ENCODE results near the gene DPH7.
A peak's percentile ranks its signal among the peaks of the same experiment; 100 is the strongest.

Gene DPH7

GRCh38 chr9:137614631-137615386 lies 36.1 kb upstream of the DPH7 start:
- peaks cover 19% of the 10 kb centered on the region for H3K36me3 ChIP-seq (ENCODE audit: control insufficient read depth, low read depth, low read length)
- H3K27ac ChIP-seq (ENCODE audit: low read length) = no peak overlapping the region
- H3K4me1 ChIP-seq (ENCODE audit: control insufficient read depth, low read depth, low read length) = peaks cover 7% of the 10 kb centered on the region
- H3K9ac ChIP-seq (ENCODE audit: low read length) = no peak overlapping the region
- H3K27me3 ChIP-seq (ENCODE audit: control insufficient read depth, insufficient read depth, low read length) = no peaks in the 10 kb centered on the region
- no peak overlapping the region for H3K4me3 ChIP-seq (ENCODE audit: low read length)
- no peaks in the 10 kb centered on the region for H3K9me3 ChIP-seq (ENCODE audit: control insufficient read depth, low read depth, low read length)

GRCh38 chr9:137613738-137614523 lies 35.2 kb upstream of the DPH7 start:
- Histone ChIP-seq H3K9ac (ENCODE audit: low read length) (no peak overlapping the region), H3K27me3 (ENCODE audit: control insufficient read depth, insufficient read depth, low read length) (no peaks in the 10 kb centered on the region), H3K27ac (ENCODE audit: low read length) (no peak overlapping the region), H3K36me3 (ENCODE audit: control insufficient read depth, low read depth, low read length) (peaks cover 19% of the 10 kb centered on the region), H3K9me3 (ENCODE audit: control insufficient read depth, low read depth, low read length) (no peaks in the 10 kb centered on the region), H3K4me1 (ENCODE audit: control insufficient read depth, low read depth, low read length) (peaks cover 7% of the 10 kb centered on the region), H3K4me3 (ENCODE audit: low read length) (no peak overlapping the region)

- Histone ChIP-seq H3K4me1 (ENCODE audit: control insufficient read depth, low read depth, low read length) (peaks cover 7% of the 10 kb centered on the region), H3K4me3 (ENCODE audit: low read length) (no peak overlapping the region), H3K27ac (ENCODE audit: low read length) (no peak overlapping the region)
Observed at GRCh38 chr9:137613259-137613658, 34.5 kb upstream of the DPH7 start.

GRCh38 chr9:137612741-137613142 lies 34.0 kb upstream of the DPH7 start:
- H3K27ac ChIP-seq (ENCODE audit: low read length) = no peak overlapping the region

More at GRCh38 chr9:137613259-137613658, 34.5 kb upstream of the DPH7 start:
- no peaks in the 10 kb centered on the region for H3K9me3 ChIP-seq (ENCODE audit: control insufficient read depth, low read depth, low read length)
- H3K27me3 ChIP-seq (ENCODE audit: control insufficient read depth, insufficient read depth, low read length) = no peaks in the 10 kb centered on the region
- peaks cover 19% of the 10 kb centered on the region for H3K36me3 ChIP-seq (ENCODE audit: control insufficient read depth, low read depth, low read length)
- no peak overlapping the region for H3K9ac ChIP-seq (ENCODE audit: low read length)

GRCh38 chr9:137611623-137612609 lies 33.2 kb upstream of the DPH7 start:
- no peak overlapping the region for H3K4me3 ChIP-seq (ENCODE audit: low read length)
- no peaks in the 10 kb centered on the region for H3K4me1 ChIP-seq (ENCODE audit: control insufficient read depth, low read depth, low read length)
- H3K27me3 ChIP-seq (ENCODE audit: control insufficient read depth, insufficient read depth, low read length) = peaks cover 4% of the 10 kb centered on the region
- no peaks in the 10 kb centered on the region for H3K9me3 ChIP-seq (ENCODE audit: control insufficient read depth, low read depth, low read length)
- no peak overlapping the region for H3K27ac ChIP-seq (ENCODE audit: low read length)
- peaks cover 18% of the 10 kb centered on the region for H3K36me3 ChIP-seq (ENCODE audit: control insufficient read depth, low read depth, low read length)
- no peak overlapping the region for H3K9ac ChIP-seq (ENCODE audit: low read length)

More at GRCh38 chr9:137612741-137613142, 34.0 kb upstream of the DPH7 start:
- Histone ChIP-seq H3K4me3 (ENCODE audit: low read length) (no peak overlapping the region), H3K9me3 (ENCODE audit: control insufficient read depth, low read depth, low read length) (no peaks in the 10 kb centered on the region), H3K4me1 (ENCODE audit: control insufficient read depth, low read depth, low read length) (peaks cover 5% of the 10 kb centered on the region), H3K27me3 (ENCODE audit: control insufficient read depth, insufficient read depth, low read length) (no peaks in the 10 kb centered on the region), H3K9ac (ENCODE audit: low read length) (no peak overlapping the region), H3K36me3 (ENCODE audit: control insufficient read depth, low read depth, low read length) (peaks cover 19% of the 10 kb centered on the region)

GRCh38 chr9:137610944-137611343 lies 32.2 kb upstream of the DPH7 start:
- peaks cover 10% of the 10 kb centered on the region for H3K27me3 ChIP-seq (ENCODE audit: control insufficient read depth, insufficient read depth, low read length)
- H3K36me3 ChIP-seq (ENCODE audit: control insufficient read depth, low read depth, low read length) = peaks cover 12% of the 10 kb centered on the region
- H3K4me1 ChIP-seq (ENCODE audit: control insufficient read depth, low read depth, low read length) = no peaks in the 10 kb centered on the region
- no peak overlapping the region for H3K4me3 ChIP-seq (ENCODE audit: low read length)
- H3K9ac ChIP-seq (ENCODE audit: low read length) = no peak overlapping the region
- H3K9me3 ChIP-seq (ENCODE audit: control insufficient read depth, low read depth, low read length) = no peaks in the 10 kb centered on the region
- no peak overlapping the region for H3K27ac ChIP-seq (ENCODE audit: low read length)

GRCh38 chr9:137607141-137607857 lies 28.6 kb upstream of the DPH7 start:
- no peaks in the 10 kb centered on the region for H3K36me3 ChIP-seq (ENCODE audit: control insufficient read depth, low read depth, low read length)
- no peak overlapping the region for H3K9ac ChIP-seq (ENCODE audit: low read length)
- H3K9me3 ChIP-seq (ENCODE audit: control insufficient read depth, low read depth, low read length) = no peaks in the 10 kb centered on the region
- peaks cover 25% of the 10 kb centered on the region for H3K27me3 ChIP-seq (ENCODE audit: control insufficient read depth, insufficient read depth, low read length)
- no peaks in the 10 kb centered on the region for H3K4me1 ChIP-seq (ENCODE audit: control insufficient read depth, low read depth, low read length)
- H3K4me3 ChIP-seq (ENCODE audit: low read length) = no peak overlapping the region
- H3K27ac ChIP-seq (ENCODE audit: low read length) = no peak overlapping the region

GRCh38 chr9:137606734-137607138 lies 28.0 kb upstream of the DPH7 start:
- no peak overlapping the region for H3K9ac ChIP-seq (ENCODE audit: low read length)
- H3K4me3 ChIP-seq (ENCODE audit: low read length) = peak overlapping the region; percentile 59
- H3K4me1 ChIP-seq (ENCODE audit: control insufficient read depth, low read depth, low read length) = no peaks in the 10 kb centered on the region
- H3K27ac ChIP-seq (ENCODE audit: low read length) = no peak overlapping the region
- peaks cover 25% of the 10 kb centered on the region for H3K27me3 ChIP-seq (ENCODE audit: control insufficient read depth, insufficient read depth, low read length)
- no peaks in the 10 kb centered on the region for H3K36me3 ChIP-seq (ENCODE audit: control insufficient read depth, low read depth, low read length)
- no peaks in the 10 kb centered on the region for H3K9me3 ChIP-seq (ENCODE audit: control insufficient read depth, low read depth, low read length)

GRCh38 chr9:137606005-137606621 lies 27.4 kb upstream of the DPH7 start:
- H3K9me3 ChIP-seq (ENCODE audit: control insufficient read depth, low read depth, low read length) = no peaks in the 10 kb centered on the region
- no peak overlapping the region for H3K27ac ChIP-seq (ENCODE audit: low read length)
- no peak overlapping the region for H3K9ac ChIP-seq (ENCODE audit: low read length)
- H3K4me1 ChIP-seq (ENCODE audit: control insufficient read depth, low read depth, low read length) = no peaks in the 10 kb centered on the region
- peak overlapping the region; percentile 59 for H3K4me3 ChIP-seq (ENCODE audit: low read length)
- H3K27me3 ChIP-seq (ENCODE audit: control insufficient read depth, insufficient read depth, low read length) = peaks cover 25% of the 10 kb centered on the region
- no peaks in the 10 kb centered on the region for H3K36me3 ChIP-seq (ENCODE audit: control insufficient read depth, low read depth, low read length)

GRCh38 chr9:137605121-137606004 lies 26.6 kb upstream of the DPH7 start, which contains the start of gene ARRDC1:
Gene ARRDC1 (plus strand): TSS chr9:137605686. CDS start chr9:137605718, 32 bp downstream.
- Histone ChIP-seq H3K9me3 (ENCODE audit: control insufficient read depth, low read depth, low read length) (no peaks in the 10 kb centered on the region), H3K27me3 (ENCODE audit: control insufficient read depth, insufficient read depth, low read length) (peaks cover 25% of the 10 kb centered on the region), H3K4me1 (ENCODE audit: control insufficient read depth, low read depth, low read length) (no peaks in the 10 kb centered on the region), H3K27ac (ENCODE audit: low read length) (no peak within 1 kb of the TSS), H3K9ac (ENCODE audit: low read length) (no peak within 1 kb of the TSS), H3K4me3 (ENCODE audit: low read length) (peak within 1 kb of the TSS; percentile 59), H3K36me3 (ENCODE audit: control insufficient read depth, low read depth, low read length) (no peaks in the 10 kb centered on the region)

Measured in iPS-18a (cell line).